ENCODE measurements around the gene RAB36. TPM values are rescaled to one million over a fixed set of nuclear protein-coding genes. Genes with fewer than 3 reads are reported as not detected.

The RAB36 gene
- total RNA-seq, 1 donor from 2014 or later, result 7.5 TPM

GRCh38 chr22:23210428-23211170 is 65.3 kb downstream of the RAB36 start:
- DNase-seq (ENCODE audit: low spot score) (no peak), ATAC-seq (no peak)
- intact Hi-C loops (cut with DNase I), result no loop called here

- DNase-seq (ENCODE audit: low spot score) (no peak), ATAC-seq (no peak)
- intact Hi-C loops (cut with DNase I), result no loop called here
Measured at GRCh38 chr22:23211622-23212021, 66.3 kb downstream of the RAB36 start.

DNA sequence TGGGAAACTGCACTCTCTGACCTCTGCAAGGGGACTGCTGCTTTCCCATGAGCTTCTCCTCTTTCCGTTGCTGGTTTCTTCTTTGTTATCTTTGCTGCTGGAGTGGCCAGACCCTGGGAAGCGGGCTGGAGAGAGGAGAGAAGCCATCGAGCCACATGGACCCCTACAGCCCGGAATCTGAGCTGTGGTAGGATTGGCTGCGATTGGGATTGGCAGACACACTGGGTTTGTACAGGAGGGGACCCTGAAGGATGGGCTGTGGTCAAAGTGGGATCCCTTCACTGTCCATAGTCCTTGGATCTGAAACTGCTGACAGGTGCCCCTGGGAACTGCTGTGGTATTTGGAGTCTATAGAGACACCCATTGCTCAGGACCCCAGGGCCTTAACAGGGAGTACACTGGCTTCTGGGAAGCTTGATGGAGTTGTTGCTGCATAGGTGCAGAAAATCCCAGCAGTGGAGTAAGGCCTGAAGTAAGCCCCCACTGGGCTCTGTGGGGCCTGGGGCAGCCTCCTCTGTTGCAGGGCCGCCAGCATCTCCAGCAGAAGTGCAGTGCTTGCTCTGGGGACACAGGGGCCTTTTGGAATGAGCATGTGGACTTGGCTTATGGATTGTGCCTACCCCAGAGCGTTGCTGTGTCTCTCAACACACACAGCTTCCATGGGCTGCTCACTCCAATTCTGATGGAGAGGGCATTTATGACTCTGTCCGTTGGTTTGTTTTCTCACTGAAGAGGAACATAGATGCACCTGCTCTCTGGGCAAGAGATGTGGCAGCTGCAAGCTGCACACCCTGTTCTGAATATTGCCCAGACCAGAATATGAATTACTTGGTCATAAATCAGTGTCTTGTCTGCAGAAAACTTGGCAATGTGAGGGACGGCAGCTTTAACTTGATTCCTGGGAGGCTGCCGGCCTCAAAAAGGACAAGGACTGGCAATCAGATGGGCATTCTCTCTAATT is 67.1 kb downstream of the RAB36 start:
- intact Hi-C loops (cut with DNase I), result no loop called here
- ATAC-seq, result no peak
- DNase-seq (ENCODE audit: low spot score), result no peak

GRCh38 chr22:23213022-23213555 is 67.8 kb downstream of the RAB36 start:
- DNase-seq (ENCODE audit: low spot score) (no peak), ATAC-seq (no peak)

GRCh38 chr22:23213581-23214334 is 68.5 kb downstream of the RAB36 start:
- no peak for DNase-seq (ENCODE audit: low spot score)
- intact Hi-C loops (cut with DNase I), result no loop called here
- ATAC-seq, result no peak

More at GRCh38 chr22:23213022-23213555, 67.8 kb downstream of the RAB36 start:
- intact Hi-C loops (cut with DNase I), result no loop called here

Other genes starting within 250 kb of the RAB36 start
- gene GNAZ, start 75.0 kb upstream of the RAB36 start, total RNA-seq, result 22.8 TPM
- gene RSPH14, start 3.5 kb upstream of the RAB36 start, total RNA-seq, result 1.4 TPM
- gene BCR, start 35.0 kb downstream of the RAB36 start, total RNA-seq, result 101 TPM

Measured in sciatic nerve (tissue), 2 donors.